HEK293T (cell line): ENCODE measurements around the gene EMSY.

ENCODE experiments used
- ARNT ChIP-seq: fragments of 450-650 bp; IDR thresholded peaks from 2 replicates; pipeline ENCODE4 v1.6.1; 2017; ENCODE audit warnings: mild to moderate bottlenecking
- ELF4 ChIP-seq: fragments of 450-650 bp; IDR thresholded peaks from 2 replicates; pipeline ENCODE4 v1.6.1; 2017; ENCODE audit warnings: antibody characterized with exemption
- HDGF ChIP-seq: fragments of 450-650 bp; IDR thresholded peaks from 2 replicates; pipeline ENCODE4 v1.6.1; 2017; ENCODE audit warnings: antibody characterized with exemption, borderline replicate concordance
- SP1 ChIP-seq: fragments of 450-650 bp; IDR thresholded peaks from 2 replicates; pipeline ENCODE4 v1.6.1; 2017

DNA sequence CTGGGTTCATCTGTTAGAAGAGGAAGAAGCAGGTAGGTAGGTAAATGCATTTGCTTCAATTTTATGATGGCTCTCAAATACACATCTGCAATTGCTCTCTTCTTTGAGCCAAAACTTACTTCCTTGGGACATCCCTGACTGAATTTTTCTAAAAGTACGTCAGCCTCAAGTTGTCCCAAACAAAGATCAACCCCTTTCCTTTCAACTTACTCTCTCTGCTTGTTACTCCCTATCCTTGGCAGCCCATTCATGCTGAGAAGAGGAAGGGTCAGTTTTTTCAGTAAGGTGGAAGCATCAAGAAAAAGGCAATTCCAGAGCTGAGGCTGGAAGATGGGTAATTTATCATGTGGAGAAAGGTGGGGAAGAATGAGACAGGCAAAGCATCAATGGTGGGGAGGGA lies 114.5 kb downstream of the EMSY start:
- TF ChIP-seq HDGF = no peak
- TF ChIP-seq SP1 = no peak
- no peak for TF ChIP-seq ELF4
- no peak for TF ChIP-seq ARNT
